Spleen (tissue), 13 donors: ENCODE results near the gene FBXO47. TPM values are rescaled to one million over a fixed set of nuclear protein-coding genes. Genes with fewer than 3 reads are reported as not detected.
A peak's percentile ranks its signal among the peaks of the same experiment; 100 is the strongest.

ENCODE experiments used
- DNase-seq: peaks from one replicate; pipeline ENCODE4 v3.0.0-alpha.2; 2020
- H3K27ac ChIP-seq, 8 donors: fragments of 200-600 bp; sonication (generic) in 7 of 8; 1 replicate in 4 of 8; 2 replicates in 4 of 8; pipeline versions ENCODE4 v1.5.0 to v1.8.0; 2016 to 2021; ENCODE audit warnings: inconsistent platforms in 4 of 8, mild to moderate bottlenecking in 4 of 8, moderate library complexity in 1 of 8
- H3K27me3 ChIP-seq, 7 donors: fragments of 200-600 bp; sonication (generic) in 6 of 7; replicated peaks in 1 of 7; 1 replicate in 4 of 7; 2 replicates in 3 of 7; pipeline versions ENCODE4 v1.5.0 to v1.8.0; 2016 to 2021; ENCODE audit warnings: inconsistent platforms in 3 of 7, mild to moderate bottlenecking in 1 of 7
- H3K36me3 ChIP-seq, 6 donors: fragments of 200-600 bp; sonication (generic) in 5 of 6; 1 replicate in 4 of 6; 2 replicates in 2 of 6; pipeline versions ENCODE4 v1.5.0 to v1.8.0; 2016 to 2021; ENCODE audit warnings: inconsistent platforms in 2 of 6
- H3K4me1 ChIP-seq, 6 donors: fragments of 200-600 bp; sonication (generic) in 5 of 6; 1 replicate in 3 of 6; 2 replicates in 3 of 6; pipeline versions ENCODE4 v1.5.0 to v1.8.0; 2016 to 2021; ENCODE audit warnings: inconsistent platforms in 3 of 6
- H3K4me3 ChIP-seq, 8 donors: fragments of 200-600 bp; sonication (generic) in 7 of 8; 1 replicate in 4 of 8; 2 replicates in 4 of 8; pipeline versions ENCODE4 v1.5.0 to v1.8.0; 2016 to 2021; ENCODE audit warnings: inconsistent platforms in 4 of 8, mild to moderate bottlenecking in 4 of 8, moderate library complexity in 2 of 8
- H3K9me3 ChIP-seq, 8 donors: fragments of 200-600 bp; sonication (generic) in 7 of 8; 1 replicate in 4 of 8; 2 replicates in 4 of 8; pipeline versions ENCODE4 v1.5.0 to v1.8.0; 2016 to 2021; ENCODE audit warnings: inconsistent platforms in 4 of 8
- CTCF ChIP-seq, 11 experiments: fragments of 200-600 bp in 7 of 11; fragments of 450-650 bp in 4 of 11; sonication (generic) in 4 of 11; IDR thresholded peaks in 8 of 11; conservative IDR thresholded peaks in 3 of 11; 1 replicate in 7 of 11; 2 replicates in 4 of 11; pipeline versions ENCODE4 v1.4.0 to v1.8.0; 2016 to 2021; ENCODE audit warnings: antibody characterized with exemption in 11 of 11, inconsistent platforms in 4 of 11, mild to moderate bottlenecking in 1 of 11
- POLR2A ChIP-seq, 3 donors: fragments of 450-650 bp; IDR thresholded peaks; one replicate each; pipeline ENCODE4 v1.5.1; 2017; ENCODE audit warnings: antibody characterized with exemption in 3 of 3, mild to moderate bottlenecking in 1 of 3
- POLR2AphosphoS5 ChIP-seq, 3 donors: sonication (generic); formaldehyde crosslinking; IDR thresholded peaks; one replicate each; pipeline ENCODE4 v1.5.1; 2017; ENCODE audit warnings: antibody characterized with exemption in 3 of 3
- WGBS, 5 donors: extraction: QIAGEN DNeasy Blood & Tissue Kit in 3 of 5; methylation state at CpG; one replicate each; pipeline versions ENCODE4 v1.1.5 to v1.1.7; 2013 to 2018; 5-methylcytosine and 5-hydroxymethylcytosine counted together
- intact Hi-C: fragments of 100-400 bp; cut with DNase I; formaldehyde crosslinking; loops from one replicate; pipeline ENCODE4 v1.15.0; 2023; ENCODE audit warnings: low total_unique reads
- long read RNA-seq, 2 donors: transcript quantifications; one replicate each; lab custom pipeline, GENCODE V29; 2026
- polyA plus RNA-seq, 3 donors: library from polyadenylated mRNA; stranded (reverse); fragments of 200-250 nt; gene quantifications; one replicate each; pipeline ENCODE4 v1.2.1, GENCODE V29; 2013
- total RNA-seq, 7 donors: library from RNA; depleted of rRNA in 3 of 7; stranded (reverse); fragments of >200 nt in 3 of 7; fragmentation: NEBNext Ultra II Directional in 4 of 7; extraction: Animal tissue kit (Norgen Biotek cat#: 25700) in 4 of 7; gene quantifications; one replicate each; pipeline versions ENCODE4 v1.1.0 to v1.2.1, GENCODE V29; 2016 to 2021
- donor health status: healthy with polysubstance abuse.
- donor health status: DM: no; HTN: no; CAD: no; lungs with moderate emphysema.
- donor health status: DM: no; HTN: no; CAD: no.
- donor health status: Bipolar disorder and iron deficiency.
- donor health status: healthy.
- donor health status: DM: no; HTN: no; CAD: no.
- donor health status: DM: yes; HTN: yes; CAD: no.

Gene FBXO47
- total RNA-seq (not detected), polyA plus RNA-seq (under 1 TPM in 1 of 3 donors, not detected in 2; 0.06 TPM)
- long read RNA-seq, donor 1: 0 reads
- long read RNA-seq, donor 2: 0 reads

- TF ChIP-seq CTCF (IDR thresholded peaks at IDR 0.05 in 8 of 11, conservative IDR thresholded peaks at IDR 0.05 in 3 of 11): peak in 3 of 11 experiments; percentile 17 to 26 (median 19)
- peak; percentile 62 to 81 (median 74) for TF ChIP-seq POLR2AphosphoS5 (IDR thresholded peaks at IDR 0.05)
- no peak for TF ChIP-seq POLR2A (IDR thresholded peaks at IDR 0.05)
- DNase-seq: peak; percentile 95
- Histone ChIP-seq H3K27me3 (no peaks in the 10 kb centered on the region), H3K4me3 (peak within 1 kb of the TSS in 4 of 8 donors; percentile 9 to 46 (median 22)), H3K4me1 (peaks cover 0 to 15% (median 1%) of the 10 kb centered on the region in 6 donors), H3K27ac (peak within 1 kb of the TSS in 7 of 8 donors; percentile 69 to 83 (median 75)), H3K36me3 (no peaks in the 10 kb centered on the region), H3K9me3 (no peaks in the 10 kb centered on the region)
- WGBS, 5 donors: 12 to 60% (median 24%) methylated on average over 21 of the region's 21 CpGs
- intact Hi-C loops: no loop called here
Observed at GRCh38 chr17:38967290-38967738, at the start of gene FBXO47. FBXO47 (minus strand) TSS chr17:38967403; CDS start chr17:38963025, 4,378 bp downstream.

- Histone ChIP-seq H3K36me3 (no peaks in the 10 kb centered on the region), H3K4me1 (peaks cover 0 to 49% (median 26%) of the 10 kb centered on the region in 6 donors), H3K27me3 (no peaks in the 10 kb centered on the region), H3K27ac (peak overlapping the region in 4 of 8 donors; percentile 54 to 76 (median 70)), H3K4me3 (no peak overlapping the region), H3K9me3 (no peaks in the 10 kb centered on the region)
- intact Hi-C loops: no loop called here
- 56 to 73% (median 62%) methylated on average over 9 of the region's 9 CpGs for WGBS, 5 donors
- TF ChIP-seq POLR2AphosphoS5 (IDR thresholded peaks at IDR 0.05) (peak in 1 of 3 donors; percentile 8), POLR2A (IDR thresholded peaks at IDR 0.05) (no peak), CTCF (IDR thresholded peaks at IDR 0.05 in 8 of 11, conservative IDR thresholded peaks at IDR 0.05 in 3 of 11) (no peak)
- DNase-seq: no peak
Observed at GRCh38 chr17:39016193-39017153, 49.3 kb upstream of the FBXO47 start.

GRCh38 chr17:39015546-39015935 is 48.3 kb upstream of the FBXO47 start:
- Histone ChIP-seq H3K27me3 (no peaks in the 10 kb centered on the region), H3K4me1 (peaks cover 0 to 49% (median 26%) of the 10 kb centered on the region in 6 donors), H3K4me3 (no peak overlapping the region), H3K27ac (peak overlapping the region in 5 of 8 donors; percentile 32 to 76 (median 69)), H3K36me3 (no peaks in the 10 kb centered on the region), H3K9me3 (no peaks in the 10 kb centered on the region)
- DNase-seq: no peak
- intact Hi-C loops: no loop called here
- 81 to 88% (median 87%) methylated on average over 11 of the region's 11 CpGs for WGBS, 5 donors
- no peak for TF ChIP-seq POLR2AphosphoS5 (IDR thresholded peaks at IDR 0.05)
- no peak for TF ChIP-seq POLR2A (IDR thresholded peaks at IDR 0.05)
- no peak for TF ChIP-seq CTCF (IDR thresholded peaks at IDR 0.05 in 8 of 11, conservative IDR thresholded peaks at IDR 0.05 in 3 of 11)
